GM18519 (cell line): ENCODE measurements around the gene AQP2.

ENCODE experiments used
- ATAC-seq: cut with Tn5 transposase; IDR thresholded peaks from one replicate; pipeline ENCODE4 v1.9.1; 2021; ENCODE audit warnings: mild to moderate bottlenecking, moderate library complexity; ENCODE audit not compliant: unreplicated experiment, low FRiP score

AQP2 gene

DNA sequence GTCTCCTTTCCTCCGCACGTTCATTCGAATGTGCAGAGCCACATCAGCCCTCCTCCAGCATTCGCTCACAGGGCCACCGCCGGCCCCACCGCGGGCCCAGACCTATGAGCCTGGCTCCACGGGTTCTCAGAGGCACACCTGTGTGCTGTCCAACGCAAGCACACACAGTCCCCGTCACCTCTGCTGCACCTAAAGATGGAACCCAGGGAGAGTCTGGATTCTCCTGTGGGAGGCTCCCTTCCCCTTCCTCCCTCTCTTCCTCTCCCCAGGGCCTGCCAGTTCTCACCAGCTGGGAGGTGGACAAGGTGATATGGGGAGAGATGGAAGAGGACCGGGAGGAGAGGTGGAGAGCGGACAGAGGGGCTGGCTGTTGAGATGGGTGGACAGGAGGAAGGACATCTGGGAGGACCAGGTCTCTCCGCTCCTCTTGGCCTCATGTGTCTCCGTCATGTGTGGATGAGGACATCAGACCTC, 17.3 kb downstream of the AQP2 start:
- no peak for ATAC-seq

DNA sequence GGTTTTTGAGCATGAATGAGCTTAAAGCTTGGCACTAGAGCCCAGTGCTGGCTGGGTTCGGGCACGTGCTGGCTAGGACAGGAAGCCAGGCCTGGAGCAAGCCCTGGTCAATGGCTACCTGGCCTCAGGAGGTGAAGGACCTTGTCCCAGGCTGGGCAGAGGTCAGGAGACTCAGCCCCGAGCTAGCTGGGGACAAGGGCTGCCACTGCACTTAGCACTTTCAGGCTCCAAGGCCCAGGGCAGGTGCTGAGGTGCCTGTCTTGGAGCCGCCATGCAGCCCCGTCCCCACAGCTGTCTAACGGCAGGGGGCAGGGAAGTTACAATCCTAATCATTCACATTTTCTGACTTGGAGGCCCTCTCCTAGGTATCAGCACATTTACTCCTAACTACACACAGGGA, 17.9 kb downstream of the AQP2 start:
- ATAC-seq, result no peak

DNA sequence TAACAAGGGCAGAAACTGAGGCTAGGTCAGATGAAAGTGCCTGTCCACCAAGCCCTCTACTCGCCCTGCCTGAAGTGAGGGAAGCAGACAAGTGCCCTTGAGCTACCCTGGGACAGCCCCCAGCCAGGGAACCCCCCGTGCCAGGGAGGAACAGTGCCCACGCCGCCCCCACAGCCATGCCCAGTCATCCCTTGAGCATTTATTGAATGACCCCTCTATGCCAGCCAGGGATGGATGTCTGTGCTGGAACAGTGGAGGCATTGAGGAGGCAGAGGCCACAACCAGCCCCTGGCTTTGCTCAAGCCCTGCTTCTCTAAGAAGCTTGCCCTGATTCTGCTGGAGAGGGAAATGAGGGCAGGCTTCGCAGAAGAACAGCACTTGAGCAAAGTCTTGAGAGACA, 18.5 kb downstream of the AQP2 start:
- ATAC-seq, result no peak

DNA sequence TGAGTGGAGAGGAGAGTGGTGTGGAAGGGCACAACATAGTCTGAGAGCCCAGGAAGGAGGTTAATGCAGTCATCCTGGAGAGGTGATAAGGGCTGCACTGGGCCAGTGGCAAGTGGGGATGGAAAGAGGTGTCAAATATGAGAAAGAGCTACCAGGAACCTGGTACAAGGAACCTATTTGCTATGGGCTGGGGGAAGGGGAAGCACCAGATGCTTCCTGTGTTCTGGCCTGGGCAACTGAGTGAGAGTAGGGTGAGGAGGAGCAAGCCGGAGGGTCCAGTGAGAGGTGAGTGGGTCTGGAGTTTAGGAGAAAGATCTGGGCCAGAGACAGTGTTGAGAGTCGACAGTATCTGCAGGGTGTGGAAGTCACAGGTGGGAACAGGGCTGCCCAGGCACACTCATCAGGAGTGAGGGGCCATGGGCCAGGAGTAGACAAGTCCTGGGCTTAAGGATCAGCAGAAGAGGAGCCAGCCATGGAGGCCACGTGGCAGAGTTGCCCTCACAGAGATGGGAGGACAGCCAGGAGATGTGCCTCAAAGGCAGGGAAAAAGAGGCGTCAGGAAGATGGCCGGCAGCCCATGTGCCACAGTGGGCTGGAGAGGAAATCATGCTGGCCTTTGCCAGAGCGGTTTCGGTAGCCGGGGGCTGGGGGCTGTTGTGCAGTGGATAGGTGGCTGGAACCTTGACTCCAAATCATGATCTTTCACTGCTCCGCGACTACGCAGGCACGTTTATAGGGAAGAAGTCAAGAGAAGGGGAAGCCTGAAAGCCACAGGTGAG, 19.3 kb downstream of the AQP2 start:
- ATAC-seq, result no peak

DNA sequence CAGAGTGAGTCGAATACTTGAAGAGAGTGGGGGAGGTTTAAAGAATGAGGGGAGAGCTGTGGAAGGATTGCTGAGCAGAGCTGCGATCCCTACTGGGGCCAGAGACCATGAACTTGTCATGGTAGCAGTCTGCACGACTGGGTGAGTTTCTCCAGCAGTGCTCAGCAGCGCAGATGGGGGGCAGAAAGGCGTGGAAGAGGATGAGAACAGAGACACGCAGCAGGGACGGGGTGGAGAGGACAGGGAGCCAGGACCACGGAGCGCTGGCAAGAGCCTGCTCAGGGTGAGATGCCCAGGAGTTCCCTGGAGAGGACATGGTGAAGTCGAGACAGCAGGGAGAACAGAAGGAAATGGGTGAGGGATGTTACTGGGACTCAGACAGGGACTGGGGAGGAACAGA, 20.1 kb downstream of the AQP2 start:
- ATAC-seq, result no peak

DNA sequence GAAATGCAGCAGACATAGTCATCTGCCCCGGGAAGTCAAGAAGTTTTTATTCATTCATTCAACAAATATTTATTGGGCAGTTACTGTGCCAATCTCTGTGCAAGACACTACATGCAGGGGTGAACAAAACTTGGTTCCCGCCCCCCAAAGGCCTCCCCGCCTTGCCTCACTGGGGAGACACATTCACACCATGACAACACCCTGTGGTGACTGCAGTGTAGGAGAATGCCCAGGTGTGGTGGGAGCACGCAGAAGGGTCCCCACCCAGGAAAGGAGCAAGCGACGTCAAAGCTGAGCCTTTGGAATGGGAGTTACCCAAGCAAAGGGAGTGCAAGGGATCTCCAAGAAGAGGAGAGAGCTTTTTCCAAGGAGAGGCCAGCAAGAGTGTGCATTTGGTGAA, 20.6 kb downstream of the AQP2 start:
- ATAC-seq, result no peak

DNA sequence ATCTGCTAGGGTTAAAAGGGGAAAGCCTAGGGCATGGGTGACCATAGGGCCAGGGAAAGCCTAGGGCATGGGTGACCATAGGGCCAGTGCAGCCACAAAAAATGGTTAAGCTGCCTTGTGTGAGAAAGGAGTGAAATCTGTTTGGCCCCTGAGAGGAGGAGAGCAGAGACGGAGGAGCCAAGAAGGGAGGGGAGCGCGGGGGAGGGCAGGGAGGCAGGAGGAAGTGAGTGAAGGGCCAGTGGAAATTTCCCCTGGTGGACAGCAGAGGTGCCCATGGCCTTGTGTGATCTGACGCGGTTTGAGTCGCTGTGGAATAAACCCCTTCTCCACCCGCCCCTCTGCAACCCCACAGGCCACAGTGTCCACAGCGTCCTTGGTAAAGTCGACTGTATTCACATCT, 21.6 kb downstream of the AQP2 start:
- ATAC-seq, result no peak

DNA sequence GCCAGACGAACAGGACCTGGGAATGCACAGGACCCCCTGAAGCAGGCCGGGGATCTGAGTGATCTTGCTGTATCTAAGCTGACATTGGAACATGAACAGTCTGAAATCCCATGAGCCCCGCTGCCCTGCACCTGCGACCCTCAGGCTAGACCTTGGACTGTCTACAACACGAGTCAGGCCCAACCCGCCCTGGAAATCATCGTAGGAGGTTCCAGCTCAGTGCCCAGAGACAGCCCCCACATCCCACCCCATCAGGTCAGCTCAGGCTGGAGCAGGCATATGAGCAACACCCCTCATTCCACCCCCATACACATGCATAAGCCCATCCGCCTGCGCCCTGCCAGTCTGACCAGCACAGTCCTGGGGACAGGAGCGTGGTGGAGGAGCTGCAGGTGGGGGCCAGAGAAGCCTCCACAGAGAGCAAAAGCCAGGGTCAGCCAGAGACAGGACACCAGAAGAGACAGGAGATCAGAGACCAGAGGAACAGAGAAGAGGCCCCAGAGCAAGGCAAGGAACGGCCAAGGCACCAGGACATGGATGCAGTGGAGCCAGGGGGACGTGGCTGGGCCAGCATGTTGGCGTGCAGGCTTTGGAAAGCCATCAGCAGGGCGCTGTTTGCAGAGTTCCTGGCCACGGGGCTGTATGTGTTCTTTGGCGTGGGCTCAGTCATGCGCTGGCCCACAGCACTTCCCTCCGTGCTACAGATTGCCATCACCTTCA, 22.3 kb downstream of the AQP2 start, which contains the start of gene AQP6:
Gene AQP6 (plus strand): TSS at position 307 of the 720 bp plus-strand sequence. CDS start 227 bp downstream, at position 534.
- ATAC-seq, result no peak

DNA sequence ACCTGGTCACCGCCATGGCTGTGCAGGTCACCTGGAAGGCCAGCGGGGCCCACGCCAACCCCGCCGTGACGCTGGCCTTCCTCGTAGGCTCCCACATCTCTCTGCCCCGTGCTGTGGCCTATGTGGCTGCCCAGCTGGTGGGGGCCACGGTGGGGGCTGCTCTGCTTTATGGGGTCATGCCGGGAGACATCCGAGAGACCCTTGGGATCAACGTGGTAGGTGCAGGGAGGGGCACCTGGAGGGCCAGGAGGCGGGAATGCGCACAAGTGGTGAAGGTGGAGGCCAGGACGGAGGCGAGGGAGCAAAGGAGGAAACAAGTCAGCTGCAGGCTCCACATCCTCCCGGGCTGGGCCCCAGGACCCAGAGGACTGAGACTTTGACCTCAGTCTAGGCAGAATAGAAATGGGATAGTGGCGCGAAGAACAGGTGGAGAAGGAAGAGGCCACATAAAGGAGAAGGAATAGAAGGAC, 22.9 kb downstream of the AQP2 start:
- ATAC-seq, result no peak

DNA sequence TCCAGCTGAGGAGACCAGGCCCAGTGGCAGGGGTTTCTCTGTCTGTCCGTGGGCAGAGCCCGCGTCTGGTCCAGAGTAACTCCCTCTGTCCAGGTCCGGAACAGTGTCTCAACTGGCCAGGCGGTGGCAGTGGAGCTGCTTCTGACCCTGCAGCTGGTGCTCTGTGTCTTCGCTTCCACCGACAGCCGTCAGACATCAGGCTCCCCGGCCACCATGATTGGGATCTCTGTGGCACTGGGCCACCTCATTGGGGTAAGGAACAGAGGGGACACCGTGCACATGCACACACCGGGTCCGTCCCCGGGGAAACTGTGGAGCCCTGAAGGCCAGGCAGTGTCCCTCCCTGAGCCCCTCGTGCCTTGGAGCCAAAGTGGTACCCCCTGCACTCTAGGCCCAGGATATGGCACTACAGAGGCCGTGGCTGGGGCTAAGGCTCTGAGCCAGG, 23.7 kb downstream of the AQP2 start:
- ATAC-seq, result no peak

DNA sequence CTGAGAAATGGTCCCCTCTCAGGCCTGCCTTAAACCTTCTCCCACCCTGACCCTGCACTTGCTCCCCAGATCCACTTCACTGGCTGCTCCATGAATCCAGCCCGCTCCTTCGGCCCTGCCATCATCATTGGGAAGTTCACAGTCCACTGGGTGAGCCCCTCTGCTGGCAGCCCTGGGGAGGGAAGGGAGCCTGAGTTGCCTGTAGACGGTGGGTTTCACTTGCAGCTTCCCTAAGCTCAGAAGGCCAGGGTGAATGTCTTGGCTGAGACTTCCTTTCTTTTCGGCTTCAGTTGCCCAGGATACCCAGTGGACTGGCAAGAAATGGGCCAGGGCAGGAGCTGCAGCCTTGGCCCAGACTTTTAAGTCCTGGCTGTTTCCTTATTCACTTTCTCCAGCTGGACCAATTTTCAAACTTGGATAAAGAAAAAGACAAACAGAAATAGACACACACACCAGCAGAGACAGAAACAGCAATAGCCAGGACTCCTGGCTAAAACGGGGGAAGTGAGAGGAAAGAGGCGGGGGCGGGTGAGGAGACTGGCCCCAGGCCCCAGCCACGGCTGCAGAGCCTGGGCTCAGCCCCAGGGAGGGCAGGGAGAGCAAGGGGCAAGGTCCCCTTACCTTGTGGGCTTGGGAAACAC, 24.3 kb downstream of the AQP2 start:
- no peak for ATAC-seq

DNA sequence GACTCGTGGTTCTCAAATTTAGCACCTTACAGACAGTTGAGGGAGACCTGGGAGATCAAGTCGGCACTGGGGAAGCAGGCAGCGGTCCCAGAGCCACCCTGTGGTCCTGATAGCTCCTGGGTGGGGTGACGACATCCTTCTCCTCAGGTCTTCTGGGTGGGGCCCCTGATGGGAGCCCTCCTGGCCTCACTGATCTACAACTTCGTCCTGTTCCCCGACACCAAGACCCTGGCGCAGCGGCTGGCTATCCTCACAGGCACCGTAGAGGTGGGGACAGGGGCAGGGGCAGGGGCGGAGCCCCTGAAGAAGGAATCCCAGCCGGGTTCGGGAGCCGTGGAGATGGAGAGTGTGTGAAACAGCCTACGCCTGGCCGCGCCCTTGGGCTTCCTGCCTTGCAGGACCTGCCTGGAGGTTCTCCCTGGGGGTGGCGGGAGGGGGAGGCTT, 24.8 kb downstream of the AQP2 start:
- ATAC-seq, result no peak

DNA sequence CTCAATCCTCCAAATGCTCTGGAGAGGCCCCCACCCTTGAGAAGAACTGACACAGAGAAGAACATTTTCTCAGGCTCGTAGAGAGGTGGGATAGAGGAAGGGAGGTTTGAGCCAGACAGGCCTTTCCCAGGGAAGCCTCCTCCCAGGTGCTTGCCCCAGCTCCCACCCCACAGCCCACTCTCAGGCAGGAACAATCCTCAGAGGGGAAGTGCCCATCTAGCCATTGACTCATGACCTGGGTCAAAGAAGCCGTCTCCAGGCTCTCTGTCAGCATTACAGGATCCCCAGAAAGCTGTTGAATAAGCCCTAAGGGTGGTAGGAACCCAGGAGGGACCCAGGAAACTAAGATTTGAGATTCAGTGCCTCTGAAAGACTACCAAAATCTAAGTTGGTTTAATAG, 26.0 kb downstream of the AQP2 start:
- no peak for ATAC-seq

DNA sequence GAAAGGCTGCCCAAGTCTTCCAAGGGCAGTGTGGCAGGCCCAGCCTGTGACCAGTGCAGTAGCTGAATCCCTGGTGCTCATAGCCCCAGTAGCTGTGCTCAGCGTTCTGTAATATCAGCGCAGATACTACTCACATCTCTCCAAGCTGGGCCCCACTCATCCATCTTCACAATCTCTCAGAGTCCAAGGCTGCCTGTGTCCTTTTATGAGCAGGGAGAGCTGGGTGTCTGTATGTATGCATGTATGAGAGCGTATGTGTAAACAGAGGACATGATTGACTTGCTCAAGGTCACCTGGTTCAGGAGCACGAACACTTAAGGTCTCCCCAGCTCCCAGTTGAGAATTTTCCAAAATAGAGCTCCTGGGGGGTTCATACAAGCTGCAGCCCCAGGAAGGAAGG, 27.6 kb downstream of the AQP2 start:
- no peak for ATAC-seq

DNA sequence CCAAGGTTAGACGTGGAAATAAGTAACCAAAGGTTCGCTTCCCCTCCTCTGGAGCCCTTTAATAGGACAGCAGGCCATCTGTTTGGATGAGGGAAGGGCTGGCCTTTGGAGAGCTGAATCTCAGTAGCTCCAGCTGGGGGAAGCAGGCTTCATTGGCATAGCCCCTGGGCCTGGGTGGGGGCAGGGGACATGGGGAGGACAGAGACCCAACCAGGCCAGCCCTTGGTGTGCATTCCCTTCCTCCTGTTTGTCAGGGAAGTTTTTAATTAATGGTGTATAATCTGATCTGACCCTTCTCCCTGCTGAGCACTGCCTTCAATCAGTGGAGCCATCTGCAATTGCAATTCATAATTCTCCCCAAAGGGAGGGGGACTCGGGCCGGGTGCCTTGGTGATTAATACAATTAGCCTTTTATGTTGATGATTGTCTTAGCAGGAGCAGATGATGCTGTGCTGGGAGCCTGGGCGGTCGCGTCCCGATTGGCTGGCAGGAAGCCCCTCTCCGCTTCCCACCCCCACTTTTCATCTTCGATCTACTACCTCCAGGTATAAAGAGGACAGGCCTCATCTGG, 28.6 kb downstream of the AQP2 start:
- ATAC-seq, result no peak

DNA sequence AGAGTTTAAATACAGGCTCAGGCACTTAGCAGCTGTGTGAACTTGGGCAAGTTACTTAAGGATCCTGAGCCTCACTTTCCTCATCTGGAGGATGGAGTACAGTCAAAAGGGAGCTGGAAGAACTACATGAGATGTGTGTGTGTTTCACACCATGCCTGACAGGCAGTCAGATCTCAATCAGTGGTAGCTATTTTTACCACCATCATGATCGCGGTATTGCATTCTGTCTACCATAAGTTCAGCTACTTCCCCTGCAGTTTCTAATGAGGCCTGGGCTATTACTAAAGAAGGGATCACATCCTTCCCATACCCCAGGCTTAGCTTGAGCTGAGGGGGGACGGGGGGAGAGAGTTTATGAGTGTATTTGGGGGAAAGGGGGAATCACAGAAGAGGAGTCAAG, 29.3 kb downstream of the AQP2 start:
- ATAC-seq, result no peak

DNA sequence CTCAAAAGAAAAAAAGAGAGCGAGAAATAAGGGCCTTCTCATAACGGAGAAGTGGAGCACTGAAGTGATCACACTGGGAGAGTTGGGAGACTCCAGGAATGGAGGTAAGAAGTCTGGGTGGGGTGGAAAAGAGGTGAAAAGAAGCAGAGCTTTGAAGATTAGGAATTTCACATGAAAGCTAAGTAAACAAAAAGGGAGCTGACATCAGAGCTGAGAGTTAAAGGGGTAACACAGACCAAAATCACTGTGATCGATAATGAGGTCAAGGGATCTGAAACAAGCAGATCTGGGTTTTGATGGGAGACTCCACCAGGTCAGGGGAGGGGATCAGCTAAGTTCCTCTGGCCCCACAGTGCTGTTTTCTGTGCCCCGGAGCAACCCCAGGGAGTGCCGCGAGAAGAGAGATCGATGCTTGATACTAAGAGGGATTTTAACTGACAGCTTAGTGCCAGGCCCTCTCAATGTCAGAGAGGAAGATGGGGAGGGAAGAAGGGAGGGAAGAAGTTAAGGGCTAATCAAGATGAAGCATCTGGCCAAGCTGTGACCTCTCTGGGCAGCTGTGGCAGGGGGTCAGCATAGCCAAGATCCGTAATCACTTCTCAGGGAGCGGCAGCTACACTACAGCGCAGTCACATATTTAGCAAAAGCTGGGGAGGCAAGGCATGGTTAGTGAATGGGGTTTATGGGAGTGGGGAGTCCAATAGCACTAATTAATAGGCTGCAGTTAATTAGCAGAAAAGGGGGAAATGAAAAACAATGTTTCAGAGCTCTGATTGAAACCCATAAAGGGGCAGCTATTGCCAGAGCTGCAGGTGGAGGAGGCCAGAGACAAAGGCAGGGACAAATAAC, 30.2 kb downstream of the AQP2 start:
- ATAC-seq, result no peak

DNA sequence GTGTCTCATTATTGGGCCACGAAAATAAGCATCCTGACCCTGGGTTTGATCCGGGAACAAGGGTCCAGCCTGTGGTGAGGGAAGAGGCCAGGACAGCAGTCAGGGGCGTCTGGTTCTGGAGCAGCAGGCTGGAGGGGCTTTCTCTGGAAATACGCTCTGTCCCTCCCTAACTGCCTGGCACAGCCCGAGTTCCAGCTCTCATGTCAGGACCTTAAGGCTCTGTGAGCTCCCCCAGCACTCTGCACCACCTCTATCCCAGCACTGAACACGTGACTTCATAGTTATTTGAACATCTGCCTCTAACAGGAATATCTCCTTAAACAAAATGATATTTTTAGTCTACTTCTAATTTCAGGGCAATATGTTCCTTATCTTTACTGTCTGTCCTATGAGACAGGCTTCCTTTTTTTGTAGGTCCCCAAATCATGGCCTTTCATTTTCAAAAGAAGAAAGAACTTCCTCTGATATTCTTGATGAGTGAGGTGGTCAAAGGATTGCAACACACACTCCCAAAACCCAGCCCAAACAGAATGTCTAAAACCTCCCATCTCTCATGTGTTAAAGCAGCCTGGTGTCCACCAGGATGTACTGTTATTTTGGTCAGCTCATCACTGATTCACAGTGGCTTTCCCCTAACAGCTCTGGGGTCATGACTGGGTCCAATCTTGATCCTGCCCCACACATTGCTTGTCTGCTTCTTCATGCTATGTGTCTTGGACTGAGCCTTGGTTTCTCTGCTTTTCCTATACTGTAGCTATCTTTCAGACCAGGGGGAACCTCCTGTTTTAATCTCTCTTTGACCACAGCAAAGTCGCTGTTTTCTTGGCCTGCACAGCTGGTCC, 31.9 kb downstream of the AQP2 start:
- ATAC-seq, result no peak

DNA sequence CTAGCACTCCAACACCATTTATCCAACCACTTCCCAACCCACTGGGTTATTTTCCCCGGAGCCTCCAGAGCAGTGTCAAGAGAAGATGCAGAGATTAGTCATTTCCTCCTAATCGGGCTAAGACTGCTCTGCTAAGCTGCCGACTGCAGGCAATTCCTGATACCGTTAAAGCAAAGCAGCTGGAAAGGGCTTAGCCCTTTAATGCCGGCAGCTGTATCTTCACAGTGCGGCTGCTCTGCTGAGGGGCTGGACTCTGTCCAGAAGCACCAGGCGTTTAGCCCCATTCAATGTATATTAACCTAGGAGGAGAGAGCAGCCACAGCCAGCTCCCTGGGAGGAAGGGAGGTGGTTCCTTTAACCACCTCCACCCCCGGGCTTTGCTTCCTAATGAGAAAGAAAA, 33.4 kb downstream of the AQP2 start:
- no peak for ATAC-seq
